LNCAP (cell line): ENCODE data around the gene NDUFAB1.

ENCODE experiments used
- CTCF ChIP-seq: fragments of 450-650 bp; IDR thresholded peaks from 2 replicates; pipeline ENCODE4 v1.5.1; 2017; ENCODE audit warnings: mild to moderate bottlenecking

NDUFAB1 gene

GRCh38 chr16:23579371-23579770 is 16.7 kb downstream of the NDUFAB1 start:
- no peak for TF ChIP-seq CTCF

- no peak for TF ChIP-seq CTCF
These were observed 17.9 kb downstream of the NDUFAB1 start for GRCh38 chr16:23578101-23578830.

GRCh38 chr16:23577493-23577892 is 18.6 kb downstream of the NDUFAB1 start:
- no peak for TF ChIP-seq CTCF

GRCh38 chr16:23575834-23576233 is 20.3 kb downstream of the NDUFAB1 start:
- no peak for TF ChIP-seq CTCF

GRCh38 chr16:23573817-23574216 is 22.3 kb downstream of the NDUFAB1 start:
- TF ChIP-seq CTCF = no peak

GRCh38 chr16:23572394-23572793 is 23.7 kb downstream of the NDUFAB1 start:
- no peak for TF ChIP-seq CTCF

GRCh38 chr16:23571895-23572294 is 24.2 kb downstream of the NDUFAB1 start:
- no peak for TF ChIP-seq CTCF
